GM23338 (cell line): Measurements from ENCODE around the gene SAMD13. TPM values are rescaled to one million over a fixed set of nuclear protein-coding genes. Genes with fewer than 3 reads are reported as not detected.

Source experiments
- ATAC-seq: fragments of 200-7000 bp; cut with Tn5 transposase; 3 replicates; pipeline ENCODE4 v1.9.1; 2020
- DNase-seq: peaks from one replicate; pipeline ENCODE4 v3.0.0-alpha.2; 2015; ENCODE audit warnings: low spot score
- H2AFZ ChIP-seq: fragments of 200-600 bp; sonication (generic); 2 replicates; pipeline ENCODE4 v1.8.0; 2016; ENCODE audit warnings: antibody characterized with exemption, mild to moderate bottlenecking, moderate library complexity
- H3F3A ChIP-seq: fragments of 200-600 bp; sonication (generic); replicated peaks from 2 replicates; pipeline ENCODE4 v1.8.0; 2017; ENCODE audit warnings: antibody characterized with exemption, mixed run types, low read depth
- H3K27ac ChIP-seq: fragments of 200-600 bp; sonication (generic); 2 replicates; pipeline ENCODE4 v1.6.1; 2016; ENCODE audit warnings: low read depth
- H3K27me3 ChIP-seq: fragments of 200-600 bp; sonication (generic); 2 replicates; pipeline ENCODE4 v1.8.0; 2016; ENCODE audit warnings: mild to moderate bottlenecking, mixed run types, moderate library complexity; ENCODE audit not compliant: insufficient read depth
- H3K36me3 ChIP-seq: fragments of 200-600 bp; sonication (generic); 2 replicates; pipeline ENCODE4 v1.8.0; 2016; ENCODE audit warnings: mild to moderate bottlenecking; ENCODE audit not compliant: insufficient read depth
- H3K4me1 ChIP-seq: fragments of 200-600 bp; sonication (generic); 2 replicates; pipeline ENCODE4 v1.8.0; 2016; ENCODE audit warnings: mild to moderate bottlenecking, moderate library complexity; ENCODE audit not compliant: insufficient read depth
- H3K4me2 ChIP-seq: fragments of 200-600 bp; sonication (generic); 2 replicates; pipeline ENCODE4 v1.7.1; 2017; ENCODE audit warnings: mixed run types
- H3K4me3 ChIP-seq: fragments of 200-600 bp; sonication (generic); 2 replicates; pipeline ENCODE4 v1.6.1; 2016; ENCODE audit warnings: mixed run types
- H3K79me2 ChIP-seq: fragments of 200-600 bp; sonication (generic); replicated peaks from 2 replicates; pipeline ENCODE4 v1.8.0; 2017; ENCODE audit warnings: mild to moderate bottlenecking; ENCODE audit not compliant: insufficient read depth
- H3K9me2 ChIP-seq: fragments of 200-600 bp; sonication (generic); 2 replicates; pipeline ENCODE4 v1.8.0; 2017; ENCODE audit not compliant: insufficient read depth
- H4K20me1 ChIP-seq: fragments of 200-600 bp; sonication (generic); replicated peaks from 2 replicates; pipeline ENCODE4 v1.8.0; 2017; ENCODE audit warnings: mild to moderate bottlenecking; ENCODE audit not compliant: insufficient read depth
- H3K27ac Mint-ChIP-seq: 2 replicates; pipeline ENCODE4 v1.8.0; 2020; ENCODE audit warnings: inconsistent platforms, mild to moderate bottlenecking, moderate library complexity, mixed read lengths
- H3K27me3 Mint-ChIP-seq: 3 replicates; pipeline ENCODE4 v1.8.0; 2022; ENCODE audit warnings: low read depth, mild to moderate bottlenecking, moderate library complexity, mixed read lengths, inconsistent platforms; ENCODE audit not compliant: insufficient read depth, poor library complexity
- H3K36me3 Mint-ChIP-seq: 3 replicates; pipeline ENCODE4 v1.8.0; 2021; ENCODE audit warnings: low read depth, mild to moderate bottlenecking, inconsistent platforms, moderate library complexity, mixed read lengths
- H3K4me1 Mint-ChIP-seq: 3 replicates; pipeline ENCODE4 v1.8.0; 2020; ENCODE audit warnings: mild to moderate bottlenecking, inconsistent platforms, mixed read lengths
- H3K4me3 Mint-ChIP-seq: 3 replicates; pipeline ENCODE4 v1.8.0; 2021; ENCODE audit warnings: moderate library complexity, mild to moderate bottlenecking, inconsistent platforms, mixed read lengths
- H3K9me3 Mint-ChIP-seq: 3 replicates; pipeline ENCODE4 v1.8.0; 2020; ENCODE audit warnings: moderate library complexity, mild to moderate bottlenecking, inconsistent platforms, mixed read lengths
- CREB1 ChIP-seq: fragments of 250-450 bp; sonication (Bioruptor Pico); IDR thresholded peaks from 2 replicates; pipeline ENCODE4 v1.5.0; 2020; ENCODE audit warnings: low read depth, mild to moderate bottlenecking, moderate library complexity
- EZH2 ChIP-seq: fragments of 200-600 bp; sonication (generic); IDR thresholded peaks from one replicate; pipeline ENCODE4 v1.8.0; 2017; ENCODE audit warnings: antibody characterized with exemption, mild to moderate bottlenecking, low read depth; ENCODE audit not compliant: unreplicated experiment
- EZH2phosphoT487 ChIP-seq: fragments of 200-600 bp; sonication (generic); IDR thresholded peaks from one replicate; pipeline ENCODE4 v1.8.1; 2018; ENCODE audit warnings: antibody characterized with exemption; ENCODE audit not compliant: unreplicated experiment
- JUNB ChIP-seq: IDR thresholded peaks from one replicate; pipeline ENCODE4 v1.6.1; 2016; ENCODE audit warnings: antibody characterized with exemption; ENCODE audit not compliant: unreplicated experiment
- NANOG ChIP-seq: IDR thresholded peaks from 2 replicates; pipeline ENCODE4 v1.6.1; 2016; ENCODE audit warnings: antibody characterized with exemption, borderline replicate concordance
- POLR2AphosphoS5 ChIP-seq: IDR thresholded peaks from 2 replicates; pipeline ENCODE4 v1.6.1; 2016; ENCODE audit warnings: antibody characterized with exemption, low read depth
- STAT1 ChIP-seq: IDR thresholded peaks from one replicate; pipeline ENCODE4 v1.6.1; 2016; ENCODE audit warnings: antibody characterized with exemption; ENCODE audit not compliant: unreplicated experiment
- ZNF114 ChIP-seq: fragments of 250-450 bp; sonication (Bioruptor Pico); IDR thresholded peaks from 2 replicates; pipeline ENCODE4 v1.5.0; 2020; ENCODE audit warnings: mild to moderate bottlenecking, moderate library complexity
- ZNF331 ChIP-seq: fragments of 250-450 bp; sonication (Bioruptor Pico); IDR thresholded peaks from 2 replicates; pipeline ENCODE4 v1.5.0; 2020; ENCODE audit warnings: low read depth, mild to moderate bottlenecking, moderate library complexity
- polyA plus RNA-seq: library from polyadenylated mRNA; unstranded; fragments of >200 nt; fragmentation: Nextera tagmentation; extraction: Ambion mirVana; gene quantifications from 2 replicates; pipeline ENCODE4 v1.2.1, GENCODE V29; 2016
- total RNA-seq: library from RNA; depleted of rRNA; stranded (reverse); fragments of >200 nt; shearing (Covaris generic); gene quantifications from 2 replicates; pipeline ENCODE4 v1.2.3, GENCODE V29; 2014
- TF ChIP-seq, protein P1 (sequence below): IDR thresholded peaks from 2 replicates; pipeline ENCODE4 v1.6.1; 2016; ENCODE audit warnings: antibody characterized with exemption
- TF ChIP-seq, protein P2 (sequence below), 2 experiments: fragments of 200-600 bp in 1 of 2; sonication (generic) in 1 of 2; conservative IDR thresholded peaks; 2 replicates each; pipeline versions ENCODE4 v1.5.1 to v1.6.1; 2016 to 2017; ENCODE audit warnings: antibody characterized with exemption in 2 of 2, low read depth in 2 of 2, mild to moderate bottlenecking in 2 of 2, moderate library complexity in 1 of 2
- TF ChIP-seq, protein P3 (sequence below): IDR thresholded peaks from one replicate; pipeline ENCODE4 v1.6.1; 2018; ENCODE audit warnings: antibody characterized with exemption; ENCODE audit not compliant: unreplicated experiment

Gene SAMD13
- total and polyA plus RNA-seq, 2 experiments from 2014 or later, result 2.5 to 3.6 TPM

DNA sequence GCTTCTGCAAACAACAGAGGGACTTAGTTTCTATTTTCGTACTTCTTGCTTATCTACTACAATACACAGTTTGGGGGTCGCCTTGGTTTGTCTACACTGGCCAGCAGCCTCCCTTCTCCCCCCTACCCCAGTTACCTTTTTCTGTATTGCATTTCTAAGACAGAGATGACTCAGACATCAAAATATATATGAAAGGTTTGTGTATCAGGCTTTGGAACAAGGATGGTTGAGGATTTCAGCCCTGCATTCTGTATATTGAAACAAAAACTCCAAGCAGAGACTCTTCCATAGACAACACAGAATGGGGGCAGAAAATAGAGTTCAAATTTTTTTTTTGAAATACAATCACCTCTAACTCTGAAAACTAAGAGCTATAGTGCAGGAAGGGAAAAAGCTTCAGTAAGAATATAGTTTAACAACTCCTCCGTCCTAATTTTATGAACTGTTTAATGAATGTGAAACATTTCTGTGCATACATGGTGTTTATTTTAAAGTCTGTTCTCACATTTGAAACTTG is 1.9 kb downstream of the SAMD13 start (continued):
- TF ChIP-seq, protein P1, sequence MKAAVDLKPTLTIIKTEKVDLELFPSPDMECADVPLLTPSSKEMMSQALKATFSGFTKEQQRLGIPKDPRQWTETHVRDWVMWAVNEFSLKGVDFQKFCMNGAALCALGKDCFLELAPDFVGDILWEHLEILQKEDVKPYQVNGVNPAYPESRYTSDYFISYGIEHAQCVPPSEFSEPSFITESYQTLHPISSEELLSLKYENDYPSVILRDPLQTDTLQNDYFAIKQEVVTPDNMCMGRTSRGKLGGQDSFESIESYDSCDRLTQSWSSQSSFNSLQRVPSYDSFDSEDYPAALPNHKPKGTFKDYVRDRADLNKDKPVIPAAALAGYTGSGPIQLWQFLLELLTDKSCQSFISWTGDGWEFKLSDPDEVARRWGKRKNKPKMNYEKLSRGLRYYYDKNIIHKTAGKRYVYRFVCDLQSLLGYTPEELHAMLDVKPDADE, result no peak
- TF ChIP-seq ZNF114, result no peak
- TF ChIP-seq JUNB, result no peak
- TF ChIP-seq ZNF331 (CRISPR knock-in tag), result no peak
- TF ChIP-seq CREB1 (CRISPR knock-in tag), result no peak
- no peak for TF ChIP-seq NANOG

DNA sequence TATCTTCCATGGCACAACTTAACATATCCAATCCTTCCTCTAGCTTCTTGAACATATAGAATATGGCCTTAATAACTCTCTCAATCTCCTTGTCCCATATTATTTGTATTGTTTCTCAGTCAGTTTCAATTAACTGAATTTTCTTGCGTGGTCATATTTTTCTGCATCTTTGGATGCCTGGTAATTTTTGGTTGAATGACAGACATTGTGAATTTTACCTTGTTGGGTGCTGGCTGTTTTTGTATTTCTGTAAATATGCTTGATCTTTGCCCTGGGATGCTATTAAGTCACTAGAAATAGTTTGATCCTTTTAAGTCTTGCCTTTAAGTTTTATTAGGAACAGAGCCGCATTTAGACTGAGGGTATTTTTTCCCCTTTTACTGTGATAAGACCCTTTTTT is 5.9 kb downstream of the SAMD13 start:
- ATAC-seq (no peak), DNase-seq (no peak)
- no peak overlapping the region for H3K4me2 ChIP-seq
- H3K4me1 ChIP-seq, result peaks cover 16% of the 10 kb centered on the region
- H4K20me1 ChIP-seq, result no peaks in the 10 kb centered on the region
- H3K79me2 ChIP-seq, result no peaks in the 10 kb centered on the region
- peaks cover 13% of the 10 kb centered on the region for H3K4me1 Mint-ChIP-seq
- H3K9me2 ChIP-seq, result no peaks in the 10 kb centered on the region
- H3K27me3 ChIP-seq, result no peaks in the 10 kb centered on the region
- no peak for TF ChIP-seq EZH2
- TF ChIP-seq STAT1, result no peak
- TF ChIP-seq ZNF114, result no peak
- TF ChIP-seq CREB1 (CRISPR knock-in tag), result no peak
- no peaks in the 10 kb centered on the region for H3K27me3 Mint-ChIP-seq
- no peaks in the 10 kb centered on the region for H3K36me3 ChIP-seq
- no peak overlapping the region for H3K4me3 Mint-ChIP-seq
- H3K9me3 Mint-ChIP-seq, result no peaks in the 10 kb centered on the region
- no peak overlapping the region for H3K4me3 ChIP-seq
- no peak overlapping the region for H2AFZ ChIP-seq
- H3F3A ChIP-seq, result no peaks in the 10 kb centered on the region
- no peak overlapping the region for H3K27ac ChIP-seq
- H3K27ac Mint-ChIP-seq, result no peak overlapping the region
- H3K36me3 Mint-ChIP-seq, result no peaks in the 10 kb centered on the region

DNA sequence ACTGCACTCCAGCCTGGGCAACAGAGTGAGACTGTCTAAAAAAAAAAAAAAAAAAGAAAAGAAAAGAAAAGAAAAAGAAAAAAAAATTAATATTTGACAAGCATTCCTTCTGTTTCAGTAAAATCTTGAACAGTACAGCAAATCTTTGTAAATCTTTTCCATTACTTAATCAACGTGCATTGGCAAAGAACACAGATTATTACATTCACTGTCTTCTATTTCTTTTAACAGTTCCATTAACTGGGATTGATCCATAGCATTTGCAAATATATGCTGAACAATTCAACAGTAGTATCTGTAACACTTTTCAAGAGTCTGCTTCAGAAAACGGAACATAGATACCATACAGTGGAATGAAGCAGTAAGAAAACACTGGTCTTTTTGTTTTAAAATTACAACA is 9.8 kb downstream of the SAMD13 start:
- ATAC-seq, result no peak
- no peaks in the 10 kb centered on the region for H4K20me1 ChIP-seq
- Mint-ChIP-seq H3K36me3 (no peaks in the 10 kb centered on the region), H3K4me3 (no peak overlapping the region), H3K9me3 (peaks cover 1% of the 10 kb centered on the region; the same call in 1 of the 3 replicates), H3K27me3 (no peaks in the 10 kb centered on the region), H3K4me1 (no peaks in the 10 kb centered on the region), H3K27ac (no peak overlapping the region)
- H2AFZ ChIP-seq, result no peak overlapping the region
- H3K27me3 ChIP-seq, result no peaks in the 10 kb centered on the region
- H3K4me2 ChIP-seq, result no peak overlapping the region
- H3K36me3 ChIP-seq, result no peaks in the 10 kb centered on the region
- H3K4me1 ChIP-seq, result no peaks in the 10 kb centered on the region
- H3K79me2 ChIP-seq, result no peaks in the 10 kb centered on the region
- no peaks in the 10 kb centered on the region for H3F3A ChIP-seq
- no peak overlapping the region for H3K4me3 ChIP-seq
- no peak for DNase-seq
- H3K9me2 ChIP-seq, result no peaks in the 10 kb centered on the region
- no peak overlapping the region for H3K27ac ChIP-seq
- TF ChIP-seq ZNF331 (CRISPR knock-in tag) (no peak), POLR2AphosphoS5 (no peak), EZH2phosphoT487 (no peak), CREB1 (CRISPR knock-in tag) (no peak), STAT1 (no peak), EZH2 (no peak), JUNB (no peak), NANOG (no peak)
- TF ChIP-seq, protein P2, sequence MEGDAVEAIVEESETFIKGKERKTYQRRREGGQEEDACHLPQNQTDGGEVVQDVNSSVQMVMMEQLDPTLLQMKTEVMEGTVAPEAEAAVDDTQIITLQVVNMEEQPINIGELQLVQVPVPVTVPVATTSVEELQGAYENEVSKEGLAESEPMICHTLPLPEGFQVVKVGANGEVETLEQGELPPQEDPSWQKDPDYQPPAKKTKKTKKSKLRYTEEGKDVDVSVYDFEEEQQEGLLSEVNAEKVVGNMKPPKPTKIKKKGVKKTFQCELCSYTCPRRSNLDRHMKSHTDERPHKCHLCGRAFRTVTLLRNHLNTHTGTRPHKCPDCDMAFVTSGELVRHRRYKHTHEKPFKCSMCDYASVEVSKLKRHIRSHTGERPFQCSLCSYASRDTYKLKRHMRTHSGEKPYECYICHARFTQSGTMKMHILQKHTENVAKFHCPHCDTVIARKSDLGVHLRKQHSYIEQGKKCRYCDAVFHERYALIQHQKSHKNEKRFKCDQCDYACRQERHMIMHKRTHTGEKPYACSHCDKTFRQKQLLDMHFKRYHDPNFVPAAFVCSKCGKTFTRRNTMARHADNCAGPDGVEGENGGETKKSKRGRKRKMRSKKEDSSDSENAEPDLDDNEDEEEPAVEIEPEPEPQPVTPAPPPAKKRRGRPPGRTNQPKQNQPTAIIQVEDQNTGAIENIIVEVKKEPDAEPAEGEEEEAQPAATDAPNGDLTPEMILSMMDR (conservative IDR thresholded peaks at IDR 0.05; ENCODE audit: low read depth in 2 of 2), result no peak
- TF ChIP-seq, protein P1, result no peak
- TF ChIP-seq, protein P3, sequence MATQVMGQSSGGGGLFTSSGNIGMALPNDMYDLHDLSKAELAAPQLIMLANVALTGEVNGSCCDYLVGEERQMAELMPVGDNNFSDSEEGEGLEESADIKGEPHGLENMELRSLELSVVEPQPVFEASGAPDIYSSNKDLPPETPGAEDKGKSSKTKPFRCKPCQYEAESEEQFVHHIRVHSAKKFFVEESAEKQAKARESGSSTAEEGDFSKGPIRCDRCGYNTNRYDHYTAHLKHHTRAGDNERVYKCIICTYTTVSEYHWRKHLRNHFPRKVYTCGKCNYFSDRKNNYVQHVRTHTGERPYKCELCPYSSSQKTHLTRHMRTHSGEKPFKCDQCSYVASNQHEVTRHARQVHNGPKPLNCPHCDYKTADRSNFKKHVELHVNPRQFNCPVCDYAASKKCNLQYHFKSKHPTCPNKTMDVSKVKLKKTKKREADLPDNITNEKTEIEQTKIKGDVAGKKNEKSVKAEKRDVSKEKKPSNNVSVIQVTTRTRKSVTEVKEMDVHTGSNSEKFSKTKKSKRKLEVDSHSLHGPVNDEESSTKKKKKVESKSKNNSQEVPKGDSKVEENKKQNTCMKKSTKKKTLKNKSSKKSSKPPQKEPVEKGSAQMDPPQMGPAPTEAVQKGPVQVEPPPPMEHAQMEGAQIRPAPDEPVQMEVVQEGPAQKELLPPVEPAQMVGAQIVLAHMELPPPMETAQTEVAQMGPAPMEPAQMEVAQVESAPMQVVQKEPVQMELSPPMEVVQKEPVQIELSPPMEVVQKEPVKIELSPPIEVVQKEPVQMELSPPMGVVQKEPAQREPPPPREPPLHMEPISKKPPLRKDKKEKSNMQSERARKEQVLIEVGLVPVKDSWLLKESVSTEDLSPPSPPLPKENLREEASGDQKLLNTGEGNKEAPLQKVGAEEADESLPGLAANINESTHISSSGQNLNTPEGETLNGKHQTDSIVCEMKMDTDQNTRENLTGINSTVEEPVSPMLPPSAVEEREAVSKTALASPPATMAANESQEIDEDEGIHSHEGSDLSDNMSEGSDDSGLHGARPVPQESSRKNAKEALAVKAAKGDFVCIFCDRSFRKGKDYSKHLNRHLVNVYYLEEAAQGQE, result no peak
